ENCODE results near the gene SFTA2.
A peak's percentile ranks its signal among the peaks of the same experiment; 100 is the strongest.

The SFTA2 gene

DNA sequence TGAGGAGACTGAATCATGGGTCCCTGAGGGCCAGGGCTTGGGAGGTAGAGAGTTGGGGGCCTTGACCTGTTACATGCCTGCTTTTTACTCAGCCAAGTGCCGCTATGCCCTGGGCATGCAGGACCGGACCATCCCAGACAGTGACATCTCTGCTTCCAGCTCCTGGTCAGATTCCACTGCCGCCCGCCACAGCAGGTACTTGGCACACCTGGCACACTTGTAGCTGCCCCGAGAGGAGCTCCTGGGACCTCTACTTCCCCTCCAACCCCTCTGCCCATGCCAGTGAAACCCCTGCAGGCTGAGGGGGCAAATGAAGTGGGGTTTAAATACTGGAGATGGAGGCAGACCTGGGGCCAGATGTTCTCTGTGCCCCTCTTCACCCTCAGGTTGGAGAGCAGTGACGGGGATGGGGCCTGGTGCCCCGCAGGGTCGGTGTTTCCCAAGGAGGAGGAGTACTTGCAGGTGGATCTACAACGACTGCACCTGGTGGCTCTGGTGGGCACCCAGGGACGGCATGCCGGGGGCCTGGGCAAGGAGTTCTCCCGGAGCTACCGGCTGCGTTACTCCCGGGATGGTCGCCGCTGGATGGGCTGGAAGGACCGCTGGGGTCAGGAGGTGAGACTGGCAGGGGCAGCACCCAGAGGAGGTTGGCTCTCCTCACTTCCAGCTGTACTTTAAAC, 43.0 kb downstream of the SFTA2 start:
- peaks cover 21% of the 10 kb centered on the region for H3K4me1 Mint-ChIP-seq
- no peaks in the 10 kb centered on the region for H3K9me3 Mint-ChIP-seq
- H3K36me3 Mint-ChIP-seq = no peaks in the 10 kb centered on the region
- H3K27ac Mint-ChIP-seq = no peak overlapping the region
- H3K27me3 Mint-ChIP-seq = peaks cover 32% of the 10 kb centered on the region
- no peak for DNase-seq
- no peak overlapping the region for H3K4me3 Mint-ChIP-seq
- CTCF ChIA-PET = interaction anchor here (1.0 to 1.5 kb wide), 3 partner anchors 12 to 158 kb away, joined by 4 to 9 read pairs (median 4); no protein-coding TSS in a partner anchor

DNA sequence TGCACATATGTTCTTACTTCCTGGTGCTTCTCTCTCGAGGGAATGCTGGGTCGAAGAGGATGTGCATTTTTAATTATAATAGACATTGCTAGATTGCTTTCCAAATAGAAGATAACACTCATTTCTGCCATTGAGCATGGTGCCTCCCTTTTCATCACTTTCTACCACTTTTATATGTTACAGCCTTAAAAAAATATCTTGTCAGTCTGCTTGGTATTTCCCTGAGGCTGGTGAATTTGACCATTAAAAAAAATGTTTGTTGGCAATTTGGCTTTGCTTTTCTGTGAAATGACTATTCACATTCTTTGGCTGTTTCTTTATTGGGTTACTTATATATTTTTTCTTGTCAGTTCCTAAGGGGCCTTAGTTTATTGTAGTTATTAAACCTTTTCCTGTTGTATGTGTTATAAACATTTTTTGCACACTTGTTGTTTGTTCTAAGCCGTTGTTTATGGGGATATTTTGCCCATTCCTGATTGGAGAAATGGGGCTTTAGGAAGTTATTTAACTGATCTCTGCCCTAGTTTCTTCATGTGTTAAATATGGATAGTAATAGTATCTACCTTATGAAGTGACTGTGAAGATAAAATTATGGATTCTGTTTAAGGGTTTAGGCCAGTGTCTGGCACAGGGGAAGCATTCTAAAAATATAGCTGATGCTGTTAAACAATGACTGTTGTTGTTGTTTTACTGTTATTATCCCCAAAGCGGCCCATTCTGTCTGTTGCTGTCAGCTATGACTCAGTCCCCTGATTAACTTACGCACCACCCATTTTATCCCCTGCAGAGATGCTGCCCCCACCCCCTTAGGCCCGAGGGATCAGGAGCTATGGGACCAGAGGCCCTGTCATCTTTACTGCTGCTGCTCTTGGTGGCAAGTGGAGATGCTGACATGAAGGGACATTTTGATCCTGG, 43.8 kb downstream of the SFTA2 start:
- Mint-ChIP-seq H3K4me3 (no peak overlapping the region), H3K27ac (no peak overlapping the region), H3K27me3 (peaks cover 40% of the 10 kb centered on the region), H3K36me3 (no peaks in the 10 kb centered on the region), H3K4me1 (peaks cover 27% of the 10 kb centered on the region), H3K9me3 (no peaks in the 10 kb centered on the region)
- DNase-seq = no peak
- CTCF ChIA-PET = no interaction called here

DNA sequence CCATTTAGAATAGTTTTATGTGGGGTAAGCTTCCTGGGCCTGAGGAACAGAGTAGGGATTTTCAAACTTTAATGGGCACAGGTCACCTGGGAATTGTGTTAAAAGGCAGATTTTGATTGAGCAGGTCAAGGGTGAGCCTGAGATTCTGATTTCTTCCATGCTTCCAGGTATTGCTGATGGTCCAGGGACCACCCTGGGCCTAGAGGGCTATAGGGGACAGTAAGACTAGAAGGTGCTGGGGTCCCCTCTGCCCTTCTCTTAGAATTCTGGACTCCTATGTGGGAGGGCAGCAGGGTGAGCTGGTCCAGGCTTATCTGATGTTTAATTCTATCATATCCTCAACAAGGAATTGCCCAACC, 45.1 kb downstream of the SFTA2 start:
- H3K27ac Mint-ChIP-seq = no peak overlapping the region
- peaks cover 53% of the 10 kb centered on the region for H3K27me3 Mint-ChIP-seq
- H3K9me3 Mint-ChIP-seq = no peaks in the 10 kb centered on the region
- no peaks in the 10 kb centered on the region for H3K36me3 Mint-ChIP-seq
- H3K4me3 Mint-ChIP-seq = no peak overlapping the region
- peaks cover 31% of the 10 kb centered on the region for H3K4me1 Mint-ChIP-seq
- CTCF ChIA-PET = no interaction called here
- no peak for DNase-seq

DNA sequence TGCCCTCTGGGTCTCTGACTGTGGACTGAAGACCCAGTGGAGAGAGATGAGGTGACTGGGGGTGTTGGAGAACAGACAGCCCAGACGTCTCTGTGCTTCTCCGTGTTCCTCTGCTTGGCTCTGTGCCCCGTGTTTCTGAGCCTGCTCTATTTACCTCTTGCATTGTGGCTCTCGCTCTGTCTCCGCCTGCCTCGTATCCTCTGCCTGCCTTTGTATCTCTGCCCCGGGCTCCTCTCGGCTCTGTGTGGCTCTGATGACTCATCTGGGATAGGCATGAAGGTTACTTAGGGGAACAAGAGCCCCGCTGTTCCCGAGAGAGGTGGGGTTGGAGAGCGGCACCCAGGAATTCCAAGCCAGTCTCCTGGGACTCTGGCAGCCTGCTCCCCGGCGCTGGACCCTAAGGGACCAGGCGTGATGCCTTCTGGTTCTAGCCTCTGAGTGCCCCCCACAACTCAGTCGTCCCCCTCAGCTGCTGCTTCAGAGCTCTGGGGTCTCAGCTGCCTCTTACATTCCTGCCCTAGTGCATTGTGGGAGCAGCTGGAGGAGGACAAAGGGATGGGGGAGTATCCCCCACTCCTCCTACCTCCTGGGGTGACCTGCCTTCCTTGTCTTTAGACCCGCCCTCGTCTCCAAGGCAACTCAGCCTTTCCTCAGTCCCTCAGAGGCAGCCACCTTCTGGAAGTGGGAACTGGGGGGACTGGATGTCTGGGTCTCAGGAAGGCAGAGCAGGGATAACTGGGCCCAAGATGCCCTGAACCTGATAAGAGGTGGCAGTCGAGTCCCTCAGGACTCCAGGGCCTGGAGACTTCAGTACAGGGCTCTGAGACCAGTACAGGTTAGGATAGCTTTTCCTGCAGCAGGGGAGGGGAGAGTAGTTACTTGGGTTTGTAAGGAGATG, 45.7 kb downstream of the SFTA2 start:
- no peak overlapping the region for H3K27ac Mint-ChIP-seq
- peaks cover 31% of the 10 kb centered on the region for H3K4me1 Mint-ChIP-seq
- DNase-seq = peak; percentile 35

DNA sequence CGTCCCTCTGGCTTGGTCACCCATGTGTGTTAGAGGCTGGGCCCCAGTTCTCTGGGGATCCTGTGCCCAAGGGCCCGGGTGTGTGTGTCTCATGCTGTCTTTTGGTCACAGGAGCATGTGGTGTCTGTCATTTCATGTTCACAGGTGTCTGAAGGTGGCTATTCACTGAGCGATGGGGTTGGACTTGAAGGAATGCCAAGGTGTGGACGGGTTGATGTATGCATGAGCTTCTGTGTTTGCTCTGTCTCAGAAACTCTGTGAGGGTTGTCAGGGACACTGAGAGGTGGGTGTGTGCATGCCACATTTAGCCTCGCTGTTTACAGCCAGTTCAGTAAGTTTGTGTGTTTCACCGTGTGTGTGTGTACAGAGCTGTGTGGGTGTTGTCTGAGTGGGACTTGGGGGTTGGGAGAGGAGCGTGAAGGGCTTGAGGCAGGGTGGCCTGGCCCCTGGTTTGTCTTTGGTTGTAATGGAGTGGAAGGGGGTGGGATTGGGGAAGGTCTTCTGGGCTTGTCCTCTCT, 46.4 kb downstream of the SFTA2 start:
- Mint-ChIP-seq H3K36me3 (no peaks in the 10 kb centered on the region), H3K27me3 (peaks cover 65% of the 10 kb centered on the region), H3K9me3 (no peaks in the 10 kb centered on the region), H3K27ac (no peak overlapping the region), H3K4me1 (peaks cover 31% of the 10 kb centered on the region), H3K4me3 (peak overlapping the region; percentile 76)
- DNase-seq = no peak
- CTCF ChIA-PET = interaction anchor here (0.8 to 11.6 kb wide), 5 partner anchors 28 to 185 kb away, joined by 3 to 174 read pairs (median 3); partner anchors contain the start of gene VARS2

More for the DNA sequence above, 45.7 kb downstream of the SFTA2 start:
- Mint-ChIP-seq H3K27me3 (peaks cover 59% of the 10 kb centered on the region), H3K36me3 (no peaks in the 10 kb centered on the region), H3K9me3 (no peaks in the 10 kb centered on the region), H3K4me3 (peak overlapping the region; percentile 76)
- CTCF ChIA-PET = interaction anchor here (11.6 kb wide), 1 partner anchor 54 kb away, joined by 174 read pairs; no protein-coding TSS in a partner anchor

DNA sequence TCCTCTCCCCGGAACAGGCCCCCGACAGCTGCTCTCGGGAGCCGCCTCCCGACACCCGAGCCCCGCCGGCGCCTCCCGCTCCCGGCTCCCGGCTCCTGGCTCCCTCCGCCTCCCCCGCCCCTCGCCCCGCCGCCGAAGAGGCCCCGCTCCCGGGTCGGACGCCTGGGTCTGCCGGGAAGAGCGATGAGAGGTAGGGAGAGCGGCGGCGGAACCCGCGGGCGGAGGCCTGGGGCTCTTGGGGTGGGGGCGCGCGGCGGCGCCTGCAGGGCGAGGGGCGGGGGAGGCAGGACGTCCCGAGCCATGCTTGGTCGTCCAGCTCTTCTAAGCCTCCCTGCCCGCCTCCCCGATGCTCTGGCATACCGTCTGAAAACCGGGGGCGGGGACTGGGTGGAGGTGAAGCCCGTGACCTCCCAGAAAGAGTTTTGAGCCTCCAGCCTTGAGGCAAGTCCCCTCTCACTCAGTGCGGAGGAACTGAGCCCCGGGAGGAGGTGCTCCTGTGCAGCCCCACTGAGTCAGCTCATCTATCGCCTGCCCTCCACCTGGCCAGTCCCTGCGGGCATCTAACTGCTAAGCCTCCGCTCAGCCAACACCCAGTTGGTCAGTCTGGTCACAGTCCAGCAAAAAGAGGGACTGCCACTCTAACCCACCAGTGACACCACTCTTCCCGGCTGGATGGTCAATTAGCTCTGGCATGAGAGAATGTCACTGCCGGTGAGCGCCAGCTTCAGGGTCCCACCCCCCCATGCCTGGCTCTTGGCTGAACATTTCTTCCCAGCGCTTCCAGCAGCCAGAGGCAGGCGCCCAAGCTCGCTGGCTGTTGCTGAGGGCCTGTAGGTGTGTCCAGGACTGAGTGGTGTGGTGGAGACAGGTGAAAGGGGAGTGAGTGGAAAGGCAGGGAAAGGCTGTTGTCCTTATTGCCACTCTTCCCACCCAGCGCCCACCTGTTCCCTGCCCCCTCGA, 47.2 kb downstream of the SFTA2 start:
- Mint-ChIP-seq H3K4me1 (peaks cover 31% of the 10 kb centered on the region), H3K27ac (no peak overlapping the region), H3K4me3 (peak overlapping the region; percentile 76), H3K9me3 (no peaks in the 10 kb centered on the region), H3K36me3 (no peaks in the 10 kb centered on the region), H3K27me3 (peaks cover 60% of the 10 kb centered on the region)
- CTCF ChIA-PET = interaction anchor here (0.8 to 11.6 kb wide), 5 partner anchors 29 to 186 kb away, joined by 3 to 174 read pairs (median 3); partner anchors contain the start of gene VARS2
- peak; percentile 60 for DNase-seq

DNA sequence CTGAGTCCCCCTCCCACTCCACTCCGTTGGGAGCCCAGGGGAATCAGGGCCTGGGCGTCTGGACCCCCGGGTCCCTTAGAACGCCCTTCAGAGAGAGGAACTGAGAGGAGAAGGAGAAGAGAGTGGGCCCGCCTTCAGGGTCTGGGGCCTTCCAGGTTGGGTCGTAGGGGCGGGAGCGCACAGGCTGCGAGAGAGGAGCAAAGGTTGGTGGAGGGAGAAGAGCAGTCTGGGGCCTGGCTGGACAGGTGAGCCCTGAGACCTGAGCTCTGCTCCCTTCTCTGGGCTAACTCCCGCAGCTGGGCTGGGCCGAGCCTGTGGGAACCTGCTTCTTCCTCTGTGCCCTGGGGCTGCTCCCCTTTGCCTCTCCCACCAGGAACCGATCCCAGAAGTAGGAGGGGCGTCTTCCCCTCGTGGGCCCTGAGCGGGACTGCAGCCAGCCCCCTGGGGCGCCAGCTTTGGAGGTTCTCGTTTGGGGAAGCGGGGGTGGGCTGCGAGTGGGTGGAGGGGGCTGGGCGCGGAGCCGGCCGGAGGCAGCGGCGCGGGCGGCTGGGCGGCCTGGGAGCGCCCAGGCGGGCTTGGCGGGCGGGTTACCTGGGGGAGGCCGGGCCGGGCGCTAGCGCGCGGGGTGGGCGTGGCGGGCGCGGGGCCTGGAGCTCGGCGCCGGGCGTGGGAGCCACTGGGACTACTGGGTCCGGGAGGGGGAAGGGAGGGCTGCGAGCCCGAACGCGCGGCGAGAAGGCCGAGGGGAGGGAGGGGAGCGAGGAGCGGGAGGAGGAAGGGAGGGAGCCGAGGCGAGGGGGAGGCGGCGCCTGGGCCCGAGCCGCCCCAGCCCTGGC, 48.1 kb downstream of the SFTA2 start, which contains the start of gene DDR1:
TSS of gene DDR1 (plus strand) at position 835 of the 836 bp plus-strand sequence. CDS start 4,211 bp downstream, outside the sequence.
- peaks cover 35% of the 10 kb centered on the region for H3K4me1 Mint-ChIP-seq
- CTCF ChIA-PET = interaction anchor here (1.4 to 11.6 kb wide), 4 partner anchors 30 to 196 kb away, joined by 3 to 174 read pairs (median 5); partner anchors contain the start of gene VARS2

DNA sequence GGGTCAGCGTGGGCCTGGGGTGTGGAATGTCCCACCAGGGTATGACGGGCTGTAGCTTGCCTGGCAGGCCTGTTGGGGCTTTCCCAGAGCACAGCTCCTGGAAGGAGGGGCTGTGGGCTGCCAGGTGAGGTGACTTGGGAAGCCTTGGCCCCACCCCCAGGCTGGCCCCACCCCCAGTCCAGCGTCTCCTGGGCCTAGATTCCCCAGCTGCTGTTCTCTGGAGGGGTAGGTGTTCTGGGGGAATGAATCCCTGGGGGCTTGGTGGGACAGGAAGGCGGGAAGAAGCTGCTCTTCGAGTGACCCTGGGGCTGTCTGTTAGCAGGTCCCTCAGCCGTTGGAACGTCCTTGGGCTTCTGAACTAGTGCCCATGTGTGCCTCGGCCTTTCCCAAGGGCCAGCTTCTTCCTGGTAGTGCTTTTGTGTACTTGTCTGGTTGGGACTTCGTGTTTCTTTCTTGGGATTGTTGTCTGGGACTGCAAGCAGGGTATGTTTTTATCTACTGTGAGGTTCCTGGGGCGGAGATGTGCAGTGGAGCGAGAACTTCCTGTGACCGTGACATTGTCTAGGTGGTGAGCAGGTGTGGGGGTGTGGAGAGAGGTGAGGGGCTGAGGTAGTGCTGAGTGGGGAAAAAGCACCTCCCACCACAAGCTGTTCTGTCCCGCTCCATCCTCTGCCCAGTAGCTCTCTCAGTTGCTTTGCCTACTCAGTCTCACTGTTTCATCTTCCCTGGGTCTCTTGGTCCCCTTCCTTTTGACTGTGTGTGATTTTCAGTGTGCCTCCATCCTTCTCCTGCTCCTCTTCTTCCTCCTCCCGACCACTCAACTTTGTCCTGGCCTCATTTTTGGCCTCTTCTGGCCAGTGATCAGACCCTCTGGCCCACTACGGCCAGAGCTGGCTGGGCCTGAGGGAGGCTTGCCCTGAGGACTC, 48.9 kb downstream of the SFTA2 start:
- H3K9me3 Mint-ChIP-seq = no peaks in the 10 kb centered on the region
- H3K4me3 Mint-ChIP-seq = peak overlapping the region; percentile 75
- CTCF ChIA-PET = interaction anchor here (0.9 to 11.6 kb wide), 4 partner anchors 31 to 197 kb away, joined by 3 to 174 read pairs (median 7); partner anchors contain the start of gene VARS2
- H3K27me3 Mint-ChIP-seq = peaks cover 60% of the 10 kb centered on the region
- no peaks in the 10 kb centered on the region for H3K36me3 Mint-ChIP-seq
- no peak overlapping the region for H3K27ac Mint-ChIP-seq
- peaks cover 40% of the 10 kb centered on the region for H3K4me1 Mint-ChIP-seq
- no peak for DNase-seq

More for the DNA sequence above, 48.1 kb downstream of the SFTA2 start, which contains the start of gene DDR1:
- Mint-ChIP-seq H3K27me3 (peaks cover 60% of the 10 kb centered on the region), H3K27ac (no peak within 1 kb of the TSS), H3K36me3 (no peaks in the 10 kb centered on the region), H3K4me3 (peak within 1 kb of the TSS; percentile 76), H3K9me3 (no peaks in the 10 kb centered on the region)
- DNase-seq = peak; percentile 69

DNA sequence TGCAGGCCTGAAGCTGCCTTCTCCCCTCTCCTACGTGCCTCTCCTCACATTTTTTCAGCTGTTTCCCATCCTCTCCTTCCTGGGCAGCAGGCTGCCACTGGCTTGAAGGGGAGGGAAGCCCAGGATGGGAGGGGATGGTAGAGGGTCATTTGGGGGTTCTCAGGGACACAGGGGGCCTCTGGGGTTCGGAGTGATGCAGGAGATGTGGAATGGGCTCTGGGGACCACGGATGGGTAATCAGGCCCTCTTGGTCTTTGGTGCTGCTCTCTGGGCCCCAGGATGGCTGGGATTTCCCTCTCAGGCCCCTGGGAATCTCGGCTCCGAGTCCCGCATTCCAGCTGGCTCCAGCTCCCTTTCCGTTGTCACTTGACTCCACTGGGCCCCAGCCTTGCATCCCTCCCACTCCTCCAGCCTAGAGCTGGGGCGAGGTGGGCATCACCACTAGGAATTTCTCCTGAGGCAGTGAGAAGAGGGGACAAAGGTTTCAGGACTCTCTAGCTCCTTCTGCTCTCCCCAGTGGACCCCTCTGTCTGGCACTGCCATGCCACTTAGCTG, 49.7 kb downstream of the SFTA2 start:
- H3K27me3 Mint-ChIP-seq = peaks cover 60% of the 10 kb centered on the region
- H3K4me1 Mint-ChIP-seq = peaks cover 46% of the 10 kb centered on the region
- no peaks in the 10 kb centered on the region for H3K9me3 Mint-ChIP-seq
- no peaks in the 10 kb centered on the region for H3K36me3 Mint-ChIP-seq
- no peak overlapping the region for H3K27ac Mint-ChIP-seq
- no peak overlapping the region for H3K4me3 Mint-ChIP-seq
- CTCF ChIA-PET = interaction anchor here (0.9 to 11.6 kb wide), 4 partner anchors 32 to 198 kb away, joined by 3 to 174 read pairs (median 7); partner anchors contain the start of gene VARS2
- DNase-seq = no peak

DNA sequence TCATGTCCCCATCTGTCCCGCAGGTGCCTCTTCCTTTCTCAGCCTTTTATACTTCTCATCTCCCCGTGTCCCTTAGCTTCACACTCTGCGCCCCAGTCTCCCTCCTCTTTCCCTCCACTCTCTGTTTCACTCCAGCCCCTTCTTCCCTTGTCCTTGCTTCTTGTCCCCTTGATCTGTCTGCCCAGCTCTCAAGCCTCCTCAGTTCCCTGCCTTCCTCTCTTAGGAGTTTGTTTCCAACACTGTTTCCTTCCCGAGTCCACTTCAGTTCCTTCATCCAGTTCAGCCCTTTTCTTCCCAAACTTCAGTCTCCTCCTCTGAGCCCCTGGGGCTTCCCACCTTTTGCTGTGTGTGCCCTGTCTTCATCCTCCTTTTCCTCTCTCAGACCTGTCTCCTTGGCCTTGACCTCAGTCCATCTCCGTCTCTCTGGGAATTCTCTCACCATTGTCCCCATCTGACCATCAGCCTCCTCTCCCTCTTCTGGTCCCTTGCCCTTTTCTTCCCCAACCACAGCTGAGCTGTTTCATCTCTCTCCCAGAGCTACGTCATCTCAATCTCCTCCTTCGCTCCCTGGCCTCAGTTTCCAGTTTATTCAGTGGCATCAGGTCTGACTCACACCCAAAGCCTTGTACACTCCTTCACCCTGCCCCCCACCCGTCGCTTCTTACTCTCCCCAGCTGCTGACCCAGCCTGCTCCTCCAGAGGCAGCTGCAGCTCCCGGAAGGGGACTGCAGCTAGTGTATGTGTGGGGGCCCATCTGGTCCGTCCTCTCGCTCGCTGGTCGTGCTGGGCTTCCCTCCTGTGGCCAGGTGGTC, 50.4 kb downstream of the SFTA2 start:
- Mint-ChIP-seq H3K36me3 (no peaks in the 10 kb centered on the region), H3K9me3 (no peaks in the 10 kb centered on the region), H3K27me3 (peaks cover 56% of the 10 kb centered on the region), H3K27ac (no peak overlapping the region), H3K4me3 (no peak overlapping the region), H3K4me1 (peaks cover 50% of the 10 kb centered on the region)
- no peak for DNase-seq
- CTCF ChIA-PET = interaction anchor here (1.0 to 11.6 kb wide), 3 partner anchors 50 to 151 kb away, joined by 3 to 174 read pairs (median 8); no protein-coding TSS in a partner anchor

Data from activated naive CD4-positive, alpha-beta T cell treated with anti-CD3 and anti-CD28 coated beads, Interleukin-2, amount 10 ng/mL, durations not matched to agents 7 days and 5 days (primary cell).